ENCODE measurements around the gene ZDHHC14.

DNA sequence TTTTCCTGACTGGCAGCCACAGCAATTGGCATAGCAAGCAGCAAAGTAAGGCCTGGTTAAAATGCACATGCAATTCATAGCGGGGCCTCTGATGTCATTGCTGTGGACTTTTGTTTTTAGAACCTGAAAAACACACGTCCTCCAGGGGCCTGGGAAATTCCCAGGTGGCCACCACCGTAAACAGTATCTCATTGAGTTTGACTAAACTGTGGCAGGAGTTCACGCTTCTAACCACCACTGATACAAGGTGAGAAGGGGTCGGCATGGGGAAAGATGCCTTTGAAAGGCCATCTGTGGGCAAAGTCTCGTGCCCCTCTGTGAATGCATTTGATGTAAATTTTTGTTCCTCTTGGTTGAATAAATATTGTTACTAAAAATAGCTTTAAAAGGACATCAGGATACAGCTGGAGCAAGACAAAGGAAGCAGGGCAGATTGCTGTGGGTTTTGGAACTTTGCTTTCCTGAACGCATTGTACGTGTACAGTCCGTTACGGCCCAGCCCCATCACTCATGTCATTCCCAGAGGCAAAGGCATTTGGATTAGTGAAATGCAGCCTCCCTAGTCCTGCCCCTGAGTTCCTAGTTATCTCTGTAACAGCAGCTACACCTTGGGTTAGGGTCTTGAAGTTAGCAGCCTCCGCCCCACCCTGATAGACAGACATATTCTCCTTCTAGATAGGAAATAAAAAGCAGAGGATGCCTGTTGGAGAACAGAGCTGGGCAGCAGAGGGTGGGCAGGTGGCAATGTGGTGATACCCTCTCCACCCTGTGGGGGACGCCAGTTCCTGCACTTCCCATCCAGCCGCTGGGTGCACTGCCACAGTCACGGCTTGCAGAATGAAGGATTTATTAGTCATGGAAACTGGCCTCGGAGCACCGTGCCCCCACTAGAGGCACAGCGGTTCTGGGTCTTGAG lies 80.3 kb downstream of the ZDHHC14 start:
- TF ChIP-seq POLR2A (IDR thresholded peaks at IDR 0.05; ENCODE audit: low read length), result no peak
- no peak for TF ChIP-seq GATA1 (IDR thresholded peaks at IDR 0.05; ENCODE audit: low read depth, low read length)
